HG02938 (cell line): ENCODE results near the gene GSC.

ENCODE experiments used
- ATAC-seq: cut with Tn5 transposase; IDR thresholded peaks from one replicate; pipeline ENCODE4 v1.9.1; 2021; ENCODE audit warnings: mild to moderate bottlenecking, moderate library complexity; ENCODE audit not compliant: unreplicated experiment

GSC gene

DNA sequence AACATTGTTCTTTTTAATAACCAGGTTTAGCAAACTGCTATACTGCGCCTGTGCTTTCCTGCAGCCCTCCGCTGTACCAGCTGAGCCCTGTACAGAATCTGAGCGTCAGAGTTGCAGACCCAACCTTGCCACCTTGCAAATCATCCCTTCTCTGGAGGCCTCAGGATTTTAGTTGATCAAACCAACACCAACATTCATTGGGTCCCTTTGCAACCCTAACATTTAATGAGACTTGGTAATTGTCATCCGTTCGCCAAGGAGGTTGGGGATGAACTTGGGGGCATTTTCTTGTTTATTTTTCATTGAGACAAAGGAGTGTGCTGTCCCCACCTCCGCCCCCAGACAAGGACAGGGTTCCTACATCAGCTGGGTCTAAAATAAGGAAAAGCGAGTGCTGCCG, 2.6 kb upstream of the GSC start:
- no peak for ATAC-seq

DNA sequence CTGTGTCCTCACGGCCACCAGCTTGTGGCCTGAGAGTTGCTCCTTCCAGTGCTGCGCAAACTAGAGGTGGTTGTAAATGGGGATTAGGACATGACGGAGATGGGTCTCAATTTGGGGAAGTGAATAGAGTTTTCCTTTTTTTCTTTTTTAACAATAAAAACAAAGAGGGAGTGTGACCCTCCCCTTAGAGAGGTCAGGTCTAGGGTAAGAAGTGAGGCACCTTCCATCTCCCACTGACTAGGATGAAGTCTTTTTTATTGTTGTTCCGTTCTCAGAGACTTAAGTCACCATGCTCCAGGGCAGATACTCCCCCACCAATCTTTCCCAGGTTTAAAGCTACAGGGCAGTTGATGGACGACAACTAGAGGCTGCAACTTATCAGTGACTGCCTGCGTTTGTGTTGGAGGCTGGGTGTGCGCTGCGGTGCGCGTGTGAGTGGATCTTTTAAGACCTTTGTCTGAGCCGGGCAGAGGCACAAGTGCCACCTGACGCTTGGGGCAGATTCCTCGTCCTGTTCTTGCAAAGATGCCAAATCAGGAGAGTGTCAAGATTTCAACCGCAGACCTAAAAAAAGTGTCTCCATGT, 2.1 kb upstream of the GSC start:
- ATAC-seq, result no peak

GRCh38 chr14:94771158-94771905, 1.4 kb upstream of the GSC start:
- no peak for ATAC-seq

- ATAC-seq, result no peak
These were observed 873 bp upstream of the GSC start for GRCh38 chr14:94770815-94771157.

DNA sequence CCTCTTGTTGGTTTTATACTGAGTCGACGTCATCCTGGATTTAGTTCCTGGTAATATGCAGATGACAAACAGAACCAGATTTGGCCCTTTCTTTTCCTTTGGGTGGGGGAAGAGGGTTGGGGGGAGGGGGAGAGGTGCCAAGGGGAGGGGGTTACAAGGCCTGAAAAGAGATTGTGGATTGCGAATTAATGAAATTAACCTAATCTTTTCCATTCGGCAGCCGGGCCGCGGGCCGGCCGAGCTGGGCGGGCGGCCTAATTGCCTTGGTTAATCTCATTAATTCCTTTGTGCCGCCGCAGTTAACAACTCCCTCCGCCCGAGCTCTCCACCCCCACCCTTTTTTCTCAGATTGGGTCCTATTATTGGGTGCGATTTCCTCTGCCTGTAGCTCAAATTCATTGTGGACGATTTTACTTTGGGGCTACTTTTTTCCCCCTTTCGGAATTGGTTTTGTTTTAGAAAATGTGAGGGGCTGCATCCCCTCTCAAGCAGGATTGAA, 387 bp upstream of the GSC start:
- no peak for ATAC-seq

- no peak for ATAC-seq
These were observed 1.2 kb downstream of the GSC start for GRCh38 chr14:94768521-94769390.

GRCh38 chr14:94768141-94768520, 1.8 kb downstream of the GSC start:
- no peak for ATAC-seq

DNA sequence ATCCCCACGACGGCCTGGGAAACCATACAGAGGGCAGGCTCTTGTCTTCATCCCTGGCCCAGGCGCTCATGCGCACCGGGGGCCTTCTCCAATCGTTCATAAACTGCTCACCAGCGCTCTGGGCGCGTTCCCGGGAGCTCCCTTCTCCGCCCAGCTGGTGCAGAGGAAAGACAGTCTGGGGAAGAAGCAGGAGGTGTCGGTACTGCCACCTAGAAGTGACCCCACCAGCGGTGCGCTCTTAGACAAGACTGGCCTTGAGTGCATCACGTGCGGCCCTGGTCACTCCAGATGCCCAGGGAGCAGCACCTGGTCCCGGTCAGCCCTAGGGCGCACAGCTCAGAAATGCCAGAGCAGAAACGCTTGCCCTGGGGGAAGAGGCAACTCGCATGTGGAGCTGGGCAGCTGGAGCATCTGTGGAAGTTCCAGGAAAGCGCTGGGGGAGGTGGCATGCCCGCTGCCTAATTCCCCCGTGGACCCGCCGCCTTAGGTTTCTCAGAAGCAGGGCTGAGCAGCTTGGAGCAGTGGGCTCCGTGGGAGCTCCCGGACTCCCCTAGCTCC, 2.5 kb downstream of the GSC start:
- ATAC-seq, result no peak

DNA sequence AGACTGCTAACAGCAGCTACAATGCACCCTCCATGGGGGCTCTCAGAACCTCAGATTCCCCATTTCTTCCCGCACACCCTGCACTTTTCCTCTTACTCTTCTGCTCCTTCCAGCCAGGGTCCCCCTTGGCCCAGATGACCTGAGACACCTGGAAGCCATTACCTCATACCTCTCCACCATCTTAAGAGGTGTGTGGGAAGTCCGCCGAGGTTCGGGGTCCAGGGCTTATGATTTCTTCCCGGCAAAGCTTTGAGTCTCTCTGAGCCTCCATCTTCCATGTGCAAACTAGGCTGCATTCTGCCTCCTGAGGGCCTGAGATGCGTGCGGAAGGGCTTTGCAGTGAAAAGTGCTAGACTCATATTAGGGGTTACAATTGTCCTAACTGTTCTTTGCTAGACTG, 5.3 kb downstream of the GSC start:
- ATAC-seq, result no peak

- no peak for ATAC-seq
These were observed 7.5 kb downstream of the GSC start for GRCh38 chr14:94762431-94762830.

GRCh38 chr14:94761997-94762377, 7.9 kb downstream of the GSC start:
- no peak for ATAC-seq

DNA sequence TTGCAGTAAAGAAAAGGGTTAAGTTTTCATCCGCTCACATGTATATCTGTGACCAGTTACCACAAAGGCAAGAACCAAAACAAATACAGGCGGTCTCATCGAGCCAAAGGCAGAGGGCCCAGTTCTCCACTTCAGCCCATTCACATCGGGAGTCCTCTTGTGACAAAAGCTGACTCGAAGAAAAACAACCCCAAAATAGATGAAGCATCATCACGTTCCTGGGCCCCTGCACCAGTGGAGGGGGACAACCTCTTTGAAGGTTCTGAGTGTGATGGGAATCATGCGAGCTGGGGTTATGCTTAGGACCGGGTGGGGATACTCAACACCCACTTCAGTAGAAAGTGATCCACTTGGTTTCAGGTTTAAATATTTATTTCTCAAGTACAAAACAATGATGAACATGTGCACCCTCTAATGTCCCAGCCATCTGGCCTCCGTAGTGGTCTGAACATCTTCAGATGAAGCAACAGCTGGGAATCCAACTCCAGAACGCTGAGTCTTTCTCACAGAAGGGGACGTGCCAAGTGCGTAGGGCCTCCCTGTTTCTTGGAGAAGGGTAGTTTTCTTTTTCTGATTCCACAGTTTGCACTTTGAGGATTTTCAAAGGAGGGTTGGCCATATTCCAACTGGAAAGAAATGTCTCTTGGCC, 8.4 kb downstream of the GSC start:
- no peak for ATAC-seq

DNA sequence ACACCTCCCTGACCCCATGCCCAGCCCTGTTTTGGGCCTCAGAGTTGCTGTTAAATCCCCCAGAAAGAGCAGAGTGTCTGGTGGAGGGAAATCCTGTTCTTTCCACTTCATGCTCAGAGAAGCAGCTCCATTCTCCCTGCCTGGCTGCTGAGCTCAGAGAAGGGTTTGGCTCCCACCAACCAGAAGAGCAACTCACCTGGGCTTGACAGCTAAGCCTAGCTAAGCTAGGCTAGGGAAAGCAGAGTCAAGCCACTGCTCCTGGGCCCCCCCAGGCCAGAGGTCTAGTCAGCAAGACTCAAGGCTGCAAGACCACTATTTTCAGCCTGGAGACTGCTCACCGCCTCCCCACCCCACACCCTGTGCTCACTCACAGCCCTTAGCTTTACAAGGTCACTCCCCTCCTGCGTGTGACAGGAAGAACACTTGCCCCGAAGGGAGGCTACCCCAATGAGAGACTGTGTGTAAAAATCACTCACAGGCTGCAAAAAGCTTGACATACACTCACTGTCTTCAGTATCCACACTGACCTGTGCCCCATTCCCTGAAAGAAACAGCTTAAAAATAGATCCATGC, 13.5 kb downstream of the GSC start:
- ATAC-seq, result no peak

- ATAC-seq, result no peak
These were observed 15.4 kb downstream of the GSC start for GRCh38 chr14:94754391-94754942.

GRCh38 chr14:94752591-94753436, 17.1 kb downstream of the GSC start:
- ATAC-seq, result no peak

DNA sequence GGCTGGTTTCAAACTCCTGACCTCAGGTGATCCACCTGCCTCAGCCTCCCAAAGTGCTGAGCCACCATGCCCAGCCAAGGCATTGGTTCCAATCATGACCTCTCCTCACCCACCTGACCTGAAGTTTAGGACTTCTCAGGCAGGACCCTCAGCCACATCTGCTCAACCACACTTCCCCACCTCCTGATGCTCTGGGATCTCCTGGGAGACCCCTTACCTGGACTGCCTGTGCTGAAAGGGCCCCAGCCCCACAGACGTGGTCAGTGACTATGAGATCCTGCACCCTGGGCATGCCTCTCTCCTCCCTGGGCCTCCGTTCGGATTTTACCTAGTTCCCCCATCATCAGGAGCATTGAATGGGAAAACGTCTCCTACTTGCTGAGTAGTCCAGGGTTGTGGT, 18.0 kb downstream of the GSC start:
- no peak for ATAC-seq

DNA sequence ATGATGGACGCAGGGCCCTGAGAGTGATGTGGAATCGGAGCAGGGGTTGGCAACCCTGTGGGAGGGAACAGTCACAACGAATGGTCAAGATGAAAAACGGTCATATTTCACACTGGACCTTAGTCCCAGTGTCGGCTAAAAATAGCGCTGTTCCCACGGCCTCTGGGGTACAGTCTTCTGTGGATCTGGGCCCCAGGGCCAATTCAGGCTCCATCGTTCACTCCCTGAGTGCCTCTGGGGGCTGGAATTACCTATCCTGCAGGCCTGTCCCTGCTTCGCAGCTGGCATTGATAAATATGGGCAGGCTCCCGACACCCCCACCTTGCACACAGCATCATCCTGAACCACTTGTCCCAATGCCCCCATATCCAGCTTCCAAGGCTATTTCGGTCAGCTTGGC, 18.6 kb downstream of the GSC start:
- ATAC-seq, result no peak

- no peak for ATAC-seq
These were observed 19.5 kb downstream of the GSC start for GRCh38 chr14:94750371-94750770.

DNA sequence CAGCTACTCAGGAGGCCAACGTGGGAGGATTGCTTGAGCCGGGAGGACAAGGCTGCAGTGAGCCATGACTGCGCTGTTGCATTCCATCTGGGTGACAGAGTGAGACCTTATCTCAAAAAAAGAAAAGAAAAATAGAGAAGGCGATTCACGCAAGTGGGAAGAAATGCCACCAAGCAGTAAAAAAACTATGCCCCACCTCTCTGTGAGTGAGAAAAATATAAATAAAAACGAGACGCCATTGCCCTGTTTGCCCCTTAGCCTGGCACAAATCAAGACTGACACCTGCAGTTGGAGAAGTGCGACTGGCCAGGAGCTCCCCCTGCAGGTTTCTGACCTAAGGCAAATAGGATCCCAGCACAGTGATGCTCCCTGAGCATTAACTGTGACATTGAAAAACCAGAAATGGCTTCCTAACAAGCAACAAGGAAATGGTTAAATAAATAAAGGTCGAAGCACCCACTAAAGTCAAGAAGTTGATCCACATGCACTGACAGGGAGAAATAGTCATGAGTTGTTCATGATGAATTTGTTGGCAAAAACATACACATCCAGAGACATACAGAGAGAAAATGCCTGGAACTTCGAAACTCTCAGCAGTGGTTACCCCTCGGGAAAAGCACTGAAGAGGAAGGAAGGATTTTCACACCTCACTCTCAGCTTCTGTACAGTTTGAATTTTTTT, 21.1 kb downstream of the GSC start:
- no peak for ATAC-seq
